ENCODE measurements around the gene EVC.

- TF ChIP-seq POLR2A (IDR thresholded peaks at IDR 0.05) = no peak
- no peak for TF ChIP-seq CTCF (IDR thresholded peaks at IDR 0.05)
Measured at GRCh38 chr4:5722328-5722727, 11.3 kb downstream of the EVC start.
